Epithelial cell of esophagus (primary cell): Measurements from ENCODE around the gene OSTF1.
A peak's percentile ranks its signal among the peaks of the same experiment; 100 is the strongest.

ENCODE experiments used
- DNase-seq: peaks from one replicate; pipeline ENCODE4 v3.0.0; 2010; ENCODE audit warnings: low read depth
- H3K4me3 ChIP-seq: 2 replicates; pipeline ENCODE4 v1.5.1; 2011; ENCODE audit warnings: mild to moderate bottlenecking, low read length, control low read depth
- TF ChIP-seq, protein P1 (sequence below): IDR thresholded peaks from 2 replicates; pipeline ENCODE4 v1.5.1; 2011; ENCODE audit warnings: low read depth, mild to moderate bottlenecking, low read length, control low read depth, inconsistent platforms; ENCODE audit not compliant: insufficient read depth; ENCODE audit errors: missing control alignments

Gene OSTF1

GRCh38 chr9:75085640-75086039, 2.7 kb upstream of the OSTF1 start:
- peak overlapping the region; percentile 80 for H3K4me3 ChIP-seq
- peak; percentile 92 for DNase-seq

GRCh38 chr9:75086541-75087288, 1.6 kb upstream of the OSTF1 start:
- DNase-seq = peak; percentile 27

More at GRCh38 chr9:75085640-75086039, 2.7 kb upstream of the OSTF1 start:
- TF ChIP-seq, protein P1, sequence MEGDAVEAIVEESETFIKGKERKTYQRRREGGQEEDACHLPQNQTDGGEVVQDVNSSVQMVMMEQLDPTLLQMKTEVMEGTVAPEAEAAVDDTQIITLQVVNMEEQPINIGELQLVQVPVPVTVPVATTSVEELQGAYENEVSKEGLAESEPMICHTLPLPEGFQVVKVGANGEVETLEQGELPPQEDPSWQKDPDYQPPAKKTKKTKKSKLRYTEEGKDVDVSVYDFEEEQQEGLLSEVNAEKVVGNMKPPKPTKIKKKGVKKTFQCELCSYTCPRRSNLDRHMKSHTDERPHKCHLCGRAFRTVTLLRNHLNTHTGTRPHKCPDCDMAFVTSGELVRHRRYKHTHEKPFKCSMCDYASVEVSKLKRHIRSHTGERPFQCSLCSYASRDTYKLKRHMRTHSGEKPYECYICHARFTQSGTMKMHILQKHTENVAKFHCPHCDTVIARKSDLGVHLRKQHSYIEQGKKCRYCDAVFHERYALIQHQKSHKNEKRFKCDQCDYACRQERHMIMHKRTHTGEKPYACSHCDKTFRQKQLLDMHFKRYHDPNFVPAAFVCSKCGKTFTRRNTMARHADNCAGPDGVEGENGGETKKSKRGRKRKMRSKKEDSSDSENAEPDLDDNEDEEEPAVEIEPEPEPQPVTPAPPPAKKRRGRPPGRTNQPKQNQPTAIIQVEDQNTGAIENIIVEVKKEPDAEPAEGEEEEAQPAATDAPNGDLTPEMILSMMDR = no peak

GRCh38 chr9:75087289-75087823, 958 bp upstream of the OSTF1 start:
- H3K4me3 ChIP-seq = peak overlapping the region; percentile 80
- DNase-seq = peak; percentile 59
- TF ChIP-seq, protein P1 = no peak

More at GRCh38 chr9:75086541-75087288, 1.6 kb upstream of the OSTF1 start:
- H3K4me3 ChIP-seq = peak overlapping the region; percentile 80
- TF ChIP-seq, protein P1 = no peak

DNA sequence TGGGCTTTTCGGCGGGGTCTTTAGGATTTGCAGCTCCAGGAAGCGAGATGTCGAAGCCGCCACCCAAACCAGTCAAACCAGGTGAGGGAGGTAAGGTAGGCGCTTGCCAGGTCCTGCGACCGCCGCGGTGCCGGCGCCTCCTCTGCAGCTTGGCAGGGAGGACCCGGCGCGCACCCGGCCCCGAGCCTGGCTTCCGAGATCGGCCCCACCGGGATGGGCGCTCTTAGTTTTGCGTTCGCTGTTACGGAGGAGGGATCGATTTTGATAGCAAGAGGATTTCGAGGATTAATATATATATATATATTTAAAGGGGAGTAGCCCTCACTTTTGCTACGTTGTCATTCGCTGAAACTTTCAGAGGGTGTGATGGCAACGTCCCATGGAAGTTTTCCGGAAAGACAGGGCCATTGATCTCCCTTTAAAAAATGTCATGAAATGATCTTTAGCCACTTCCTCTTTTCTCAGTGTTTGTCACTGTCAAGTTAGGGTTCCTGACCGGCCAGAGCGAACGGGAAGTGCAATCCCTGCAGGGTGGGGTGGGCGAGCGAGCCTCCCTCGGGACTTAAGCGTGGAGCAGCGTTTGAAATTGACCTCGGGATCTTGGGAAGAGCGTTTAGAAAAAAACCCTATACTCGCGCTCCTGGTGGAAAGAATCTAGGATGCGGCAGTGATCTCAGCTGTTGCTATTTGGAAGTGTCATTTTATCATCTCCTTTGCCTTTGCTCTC, 495 bp downstream of the OSTF1 start:
- TF ChIP-seq, protein P1 = peak; percentile 42
- peak; percentile 90 for DNase-seq

GRCh38 chr9:75089373-75089766, 1.1 kb downstream of the OSTF1 start:
- no peak for DNase-seq

More for the DNA sequence above, 495 bp downstream of the OSTF1 start:
- H3K4me3 ChIP-seq = peak overlapping the region; percentile 85

DNA sequence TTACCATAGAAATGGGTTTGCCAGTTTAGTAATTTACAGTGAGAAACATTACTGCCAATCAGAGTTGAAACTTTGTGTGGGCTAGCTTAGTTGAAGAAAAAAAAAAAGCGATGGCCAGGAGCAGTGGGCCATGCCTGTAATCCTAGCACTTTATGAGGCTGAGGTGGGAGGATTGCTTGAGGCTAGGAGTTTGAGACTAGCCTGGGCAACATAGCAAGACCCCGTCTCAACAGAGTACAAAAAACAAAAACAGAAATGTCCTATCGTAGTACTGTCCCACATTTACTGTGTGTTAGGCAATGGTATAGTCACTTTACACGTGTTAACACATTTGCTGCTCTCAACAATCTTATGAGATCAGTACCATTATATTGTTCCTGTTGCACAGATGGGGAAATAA, 2.3 kb downstream of the OSTF1 start:
- no peak for DNase-seq
- no peak overlapping the region for H3K4me3 ChIP-seq
- TF ChIP-seq, protein P1 = no peak

More at GRCh38 chr9:75089373-75089766, 1.1 kb downstream of the OSTF1 start:
- TF ChIP-seq, protein P1 = no peak
- H3K4me3 ChIP-seq = peak overlapping the region; percentile 85
